GM12878 (cell line): ENCODE measurements around the gene UST. TPM values are rescaled to one million over a fixed set of nuclear protein-coding genes. Genes with fewer than 3 reads are reported as not detected.

Source experiments
- ATAC-seq: fragments of 200-7000 bp; cut with Tn5 transposase; 3 replicates; pipeline ENCODE4 v1.9.1; 2020; ENCODE audit warnings: mild to moderate bottlenecking, moderate library complexity
- BruUV-seq: library from RNA; stranded (reverse); fragments of 400-500 nt; replicated peaks from 2 replicates; lab custom pipeline; 2021; lab: Mats Ljungman, UMichigan
- CTCF ChIA-PET: fragments of 300-600 bp; sonication (Branson Sonifier 250); formaldehyde crosslinking; extraction: SDS; loops from one replicate; lab custom pipeline; 2021; ENCODE audit warnings: inconsistent platforms; lab: Yijun Ruan, JAX
- POLR2A ChIA-PET: fragments of 350-600 bp; formaldehyde crosslinking; extraction: SDS; loops from one replicate; lab custom pipeline; 2021; ENCODE audit warnings: inconsistent platforms; lab: Charles Lee
- RAD21 ChIA-PET: fragments of 300-600 bp; sonication (Branson Sonifier 250); formaldehyde crosslinking; loops from one replicate; lab custom pipeline; 2023; ENCODE audit warnings: antibody characterized with exemption; ENCODE audit not compliant: unreplicated experiment; lab: Charles Lee
- SMC1A ChIA-PET: fragments of 300-600 bp; sonication (Branson Sonifier 250); formaldehyde crosslinking; loops from one replicate; lab custom pipeline; 2023; ENCODE audit not compliant: unreplicated experiment, uncharacterized antibody; lab: Charles Lee
- DNase-seq: peaks from one replicate; pipeline ENCODE4 v3.0.0-alpha.2; 2011; ENCODE audit warnings: low read depth, low spot score
- FAIRE-seq: peaks from 3 replicates; lab custom pipeline; 2011; peaks lifted over from hg19 to GRCh38; lab: Jason Lieb, UNC
- H2AFZ ChIP-seq: 2 replicates; pipeline ENCODE4 v1.6.0; 2011; ENCODE audit warnings: low read depth, low read length, control low read depth; ENCODE audit not compliant: control insufficient read depth
- H3K27ac ChIP-seq: 2 replicates; pipeline ENCODE4 v1.5.1; 2011; ENCODE audit warnings: control low read depth; ENCODE audit not compliant: control insufficient read depth, insufficient read depth
- H3K27me3 ChIP-seq, 2 experiments: replicated peaks in 1 of 2; 2 replicates each; pipeline versions ENCODE4 v1.6.0 to v1.6.1; 2011; ENCODE audit warnings: low read length in 1 of 2; ENCODE audit not compliant: control insufficient read depth in 2 of 2, insufficient read depth in 2 of 2
- H3K36me3 ChIP-seq, 2 experiments: 2 replicates each; pipeline ENCODE4 v1.5.1; 2011; ENCODE audit warnings: low read length in 1 of 2; ENCODE audit not compliant: control insufficient read depth in 2 of 2, insufficient read depth in 2 of 2
- H3K4me1 ChIP-seq: 2 replicates; pipeline ENCODE4 v1.6.1; 2011; ENCODE audit warnings: mild to moderate bottlenecking, low read length, moderate library complexity, mixed read lengths; ENCODE audit not compliant: control insufficient read depth, insufficient read depth
- H3K4me2 ChIP-seq: 2 replicates; pipeline ENCODE4 v1.6.0; 2011; ENCODE audit warnings: control low read depth; ENCODE audit not compliant: control insufficient read depth, insufficient read depth
- H3K4me3 ChIP-seq: fragments of 200-600 bp; sonication (generic); 2 replicates; pipeline ENCODE4 v1.5.1; 2016
- H3K79me2 ChIP-seq: 2 replicates; pipeline ENCODE4 v1.6.0; 2011; ENCODE audit warnings: low read length; ENCODE audit not compliant: control insufficient read depth, insufficient read depth
- H3K9ac ChIP-seq: 2 replicates; pipeline ENCODE4 v1.8.0; 2011; ENCODE audit warnings: low read length, control low read depth, mixed read lengths; ENCODE audit not compliant: control insufficient read depth, insufficient read depth
- H3K9me3 ChIP-seq: replicated peaks from 3 replicates; pipeline ENCODE4 v1.5.1; 2011; ENCODE audit warnings: mild to moderate bottlenecking, low read length; ENCODE audit not compliant: control insufficient read depth, insufficient read depth
- H4K20me1 ChIP-seq: 2 replicates; pipeline ENCODE4 v1.6.0; 2011; ENCODE audit not compliant: control insufficient read depth, insufficient read depth
- CBFB ChIP-seq: IDR thresholded peaks from 2 replicates; pipeline ENCODE4 v1.6.1; 2016; ENCODE audit warnings: antibody characterized with exemption, low read depth
- CEBPZ ChIP-seq: fragments of 150-350 bp; IDR thresholded peaks from 2 replicates; pipeline ENCODE4 v1.6.1; 2016; ENCODE audit warnings: low read depth, low read length
- E2F8 ChIP-seq: fragments of 450-650 bp; IDR thresholded peaks from 2 replicates; pipeline ENCODE4 v1.6.1; 2018; ENCODE audit warnings: mild to moderate bottlenecking, low read depth, moderate library complexity; ENCODE audit not compliant: partially characterized antibody
- ESRRA ChIP-seq: IDR thresholded peaks from 2 replicates; pipeline ENCODE4 v1.6.1; 2012; ENCODE audit warnings: mild to moderate bottlenecking, low read length, improper control_type of control experiment
- FOS ChIP-seq: IDR thresholded peaks from 3 replicates; pipeline ENCODE4 v1.6.1; 2011; ENCODE audit warnings: borderline replicate concordance; ENCODE audit not compliant: insufficient read length; ENCODE audit errors: extremely low read depth
- IKZF1 ChIP-seq: fragments of 450-650 bp; conservative IDR thresholded peaks from 2 replicates; pipeline ENCODE4 v1.6.1; 2017; ENCODE audit warnings: antibody characterized with exemption, mild to moderate bottlenecking
- IRF4 ChIP-seq: IDR thresholded peaks from 2 replicates; pipeline ENCODE4 v1.6.1; 2011; ENCODE audit warnings: low read depth, low read length
- IRF5 ChIP-seq: fragments of 450-650 bp; IDR thresholded peaks from 2 replicates; pipeline ENCODE4 v1.6.1; 2017; ENCODE audit warnings: borderline replicate concordance
- MEF2A ChIP-seq: IDR thresholded peaks from 2 replicates; pipeline ENCODE4 v1.6.1; 2011; ENCODE audit warnings: low read depth, mild to moderate bottlenecking, low read length, moderate library complexity; ENCODE audit not compliant: insufficient read depth
- NR2C1 ChIP-seq: fragments of 450-650 bp; IDR thresholded peaks from 2 replicates; pipeline ENCODE4 v1.6.1; 2017; ENCODE audit warnings: antibody characterized with exemption, mild to moderate bottlenecking, moderate library complexity
- NR2C2 ChIP-seq: IDR thresholded peaks from 2 replicates; pipeline ENCODE4 v1.6.1; 2011; ENCODE audit warnings: borderline replicate concordance, low read depth; ENCODE audit not compliant: control insufficient read depth, insufficient read length
- POU2F2 ChIP-seq: IDR thresholded peaks from 3 replicates; pipeline ENCODE4 v1.6.1; 2011; ENCODE audit warnings: low read depth, mild to moderate bottlenecking, low read length, borderline replicate concordance
- RAD21 ChIP-seq: IDR thresholded peaks from 2 replicates; pipeline ENCODE4 v1.6.1; 2011; ENCODE audit warnings: mild to moderate bottlenecking, low read depth, low read length, moderate library complexity; ENCODE audit not compliant: insufficient read depth
- RB1 ChIP-seq: fragments of 450-650 bp; formaldehyde crosslinking; IDR thresholded peaks from 2 replicates; pipeline ENCODE4 v1.6.1; 2017; ENCODE audit warnings: mild to moderate bottlenecking, borderline replicate concordance
- RFX5 ChIP-seq: IDR thresholded peaks from 2 replicates; pipeline ENCODE4 v1.6.1; 2011; ENCODE audit warnings: low read depth, low read length, improper control_type of control experiment
- ZNF217 ChIP-seq: fragments of 450-650 bp; IDR thresholded peaks from 2 replicates; pipeline ENCODE4 v1.6.1; 2017; ENCODE audit warnings: antibody characterized with exemption, mild to moderate bottlenecking
- ZNF274 ChIP-seq: IDR thresholded peaks from one replicate; pipeline ENCODE4 v1.8.0; 2011; ENCODE audit not compliant: insufficient read length, insufficient read depth
- WGBS: methylation state at CpG from one replicate; pipeline ENCODE4 v1.1.6; 2016; ENCODE audit warnings: low lambda C conversion rate; ENCODE audit not compliant: insufficient replicate concordance, insufficient coverage; ENCODE audit errors: missing lambda C conversion rate; 5-methylcytosine and 5-hydroxymethylcytosine counted together
- in situ Hi-C: fragments of 300-500 bp; cut with MboI; formaldehyde crosslinking; loops from 9 replicates; pipeline ENCODE4 v1.14.3; 2018; ENCODE audit warnings: mixed read lengths
- intact Hi-C: fragments of 100-400 bp; cut with micrococcal nuclease; formaldehyde crosslinking; loops from one replicate; pipeline ENCODE4 v1.14.2; 2022; ENCODE audit not compliant: unreplicated experiment
- polyA plus RNA-seq, 11 experiments: library from polyadenylated mRNA; depleted of rRNA in 4 of 11; unstranded in 6 of 11; stranded (reverse) in 5 of 11; fragments of >200 nt; fragmentation: Nextera tagmentation in 4 of 11; fragmentation: Illumina TruSeq in 1 of 11; extraction: Ambion mirVana in 4 of 11; extraction: Trizol in 1 of 11; gene quantifications; 1 replicate in 1 of 11; 2 replicates in 10 of 11; pipeline versions ENCODE4 v1.2.1 to v1.2.3, GENCODE V29; 2011 to 2016; ENCODE audit warnings: inconsistent platforms in 2 of 11, missing spikeins in 2 of 11, low read depth in 1 of 11
- total RNA-seq, 4 experiments: library from RNA; depleted of rRNA in 3 of 4; stranded (reverse); fragments of >200 nt in 3 of 4; fragmentation: Illumina TruSeq in 1 of 4; extraction: Trizol in 1 of 4; gene quantifications; 2 replicates each; pipeline versions ENCODE4 v1.2.1 to v1.2.3, GENCODE V29; 2013 to 2021

Gene UST
- total and polyA plus RNA-seq, 10 of the 15 experiments (the other 5 are each of a cell fraction or from before 2014, with no cell fraction given): 0.74 to 43.3 (median 2.2) TPM

GRCh38 chr6:149090937-149091336 is 344.1 kb downstream of the UST start:
- Histone ChIP-seq H3K4me1 (peaks cover 4% of the 10 kb centered on the region; the same call in 1 of the 2 replicates), H4K20me1 (no peaks in the 10 kb centered on the region), H3K36me3 (no peaks in the 10 kb centered on the region), H3K9me3 (no peaks in the 10 kb centered on the region), H2AFZ (no peak overlapping the region), H3K27ac (no peak overlapping the region)
- ChIA-PET CTCF (interaction anchor here (0.7 to 6.7 kb wide), 6 partner anchors 20 to 341 kb away, joined by 3 to 42 read pairs (median 4); no protein-coding TSS in a partner anchor), POLR2A (no interaction called here), RAD21 (interaction anchor here (0.9 to 1.9 kb wide), 5 partner anchors 20 to 341 kb away, joined by 3 to 8 read pairs (median 4); no protein-coding TSS in a partner anchor)
- BruUV-seq: no TSS peak
- FAIRE-seq: no peak
- no peak for DNase-seq
- intact Hi-C loops: no loop called here
- no peak for ATAC-seq
- TF ChIP-seq ZNF274: no peak
- no peak for TF ChIP-seq CBFB
- no peak for TF ChIP-seq RAD21
- no peak for TF ChIP-seq RB1
- TF ChIP-seq ZNF217: no peak
- TF ChIP-seq RFX5: no peak
- TF ChIP-seq ESRRA: no peak
- no peak for TF ChIP-seq NR2C2
- no peak for TF ChIP-seq E2F8
- no peak for TF ChIP-seq MEF2A
- no peak for TF ChIP-seq FOS
- TF ChIP-seq POU2F2: no peak
- no peak for TF ChIP-seq IRF4
- no peak for TF ChIP-seq NR2C1
- TF ChIP-seq CEBPZ: no peak
- no peak for TF ChIP-seq IKZF1
- no peak for TF ChIP-seq IRF5
- TF ChIP-seq, all 136 proteins: peak for 0
- Histone ChIP-seq H3K4me2 (no peak overlapping the region), H3K9ac (no peak overlapping the region), H3K27me3 (no peaks in the 10 kb centered on the region), H3K4me3 (no peak overlapping the region), H3K79me2 (no peaks in the 10 kb centered on the region)
- in situ Hi-C loops: no loop called here
- SMC1A ChIA-PET: interaction anchor here (0.7 to 1.9 kb wide), 18 partner anchors 8 to 341 kb away, joined by 3 to 9 read pairs (median 3); no protein-coding TSS in a partner anchor
- 34% methylated on average over 4 of the region's 4 CpGs for WGBS
